Body of pancreas (tissue), 4 donors: Measurements from ENCODE around the gene TACO1.

Experiments
- POLR2A ChIP-seq, 3 donors: fragments of 450-650 bp; IDR thresholded peaks; one replicate each; pipeline ENCODE4 v1.6.1; 2016; ENCODE audit warnings: antibody characterized with exemption in 3 of 3, mild to moderate bottlenecking in 2 of 3
- TF ChIP-seq, protein P1 (sequence below), 7 experiments: fragments of 450-650 bp in 4 of 7; fragments of 200-600 bp in 3 of 7; sonication (generic) in 3 of 7; IDR thresholded peaks; one replicate each; pipeline ENCODE4 v1.5.1; 2016 to 2019; ENCODE audit warnings: antibody characterized with exemption in 7 of 7

DNA sequence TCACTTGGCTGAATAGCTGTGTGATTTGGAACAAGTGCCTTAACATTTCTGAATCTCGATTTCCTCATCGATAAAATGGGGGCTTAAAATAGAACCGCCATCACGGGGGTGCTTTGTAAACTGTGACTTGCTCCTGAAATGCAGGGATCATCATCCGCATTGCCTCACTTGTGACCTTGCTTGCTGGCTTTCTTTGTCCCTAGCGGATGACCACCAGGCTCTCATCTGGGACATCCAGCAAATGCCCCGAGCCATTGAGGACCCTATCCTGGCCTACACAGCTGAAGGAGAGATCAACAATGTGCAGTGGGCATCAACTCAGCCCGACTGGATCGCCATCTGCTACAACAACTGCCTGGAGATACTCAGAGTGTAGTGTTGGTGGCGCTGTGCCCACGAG lies 11.9 kb upstream of the TACO1 start:
- TF ChIP-seq, protein P1, sequence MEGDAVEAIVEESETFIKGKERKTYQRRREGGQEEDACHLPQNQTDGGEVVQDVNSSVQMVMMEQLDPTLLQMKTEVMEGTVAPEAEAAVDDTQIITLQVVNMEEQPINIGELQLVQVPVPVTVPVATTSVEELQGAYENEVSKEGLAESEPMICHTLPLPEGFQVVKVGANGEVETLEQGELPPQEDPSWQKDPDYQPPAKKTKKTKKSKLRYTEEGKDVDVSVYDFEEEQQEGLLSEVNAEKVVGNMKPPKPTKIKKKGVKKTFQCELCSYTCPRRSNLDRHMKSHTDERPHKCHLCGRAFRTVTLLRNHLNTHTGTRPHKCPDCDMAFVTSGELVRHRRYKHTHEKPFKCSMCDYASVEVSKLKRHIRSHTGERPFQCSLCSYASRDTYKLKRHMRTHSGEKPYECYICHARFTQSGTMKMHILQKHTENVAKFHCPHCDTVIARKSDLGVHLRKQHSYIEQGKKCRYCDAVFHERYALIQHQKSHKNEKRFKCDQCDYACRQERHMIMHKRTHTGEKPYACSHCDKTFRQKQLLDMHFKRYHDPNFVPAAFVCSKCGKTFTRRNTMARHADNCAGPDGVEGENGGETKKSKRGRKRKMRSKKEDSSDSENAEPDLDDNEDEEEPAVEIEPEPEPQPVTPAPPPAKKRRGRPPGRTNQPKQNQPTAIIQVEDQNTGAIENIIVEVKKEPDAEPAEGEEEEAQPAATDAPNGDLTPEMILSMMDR (IDR thresholded peaks at IDR 0.05): no peak
- TF ChIP-seq POLR2A (IDR thresholded peaks at IDR 0.05): no peak
